KOPT-K1 (cell line): ENCODE results near the gene SLC8A1.

ENCODE experiments used
- H3K27ac ChIP-seq: fragments of 200-600 bp; sonication (generic); 2 replicates; pipeline ENCODE4 v1.5.1; 2016; ENCODE audit warnings: antibody characterized with exemption, mild to moderate bottlenecking, low read depth, low read length; ENCODE audit not compliant: poor library complexity, severe bottlenecking
- H3K36me3 ChIP-seq: fragments of 200-600 bp; sonication (generic); 2 replicates; pipeline ENCODE4 v1.5.1; 2017; ENCODE audit warnings: antibody characterized with exemption, mild to moderate bottlenecking, low read length, moderate library complexity; ENCODE audit not compliant: insufficient read depth
- H3K9me3 ChIP-seq: fragments of 200-600 bp; sonication (generic); 2 replicates; pipeline ENCODE4 v1.5.1; 2017; ENCODE audit warnings: antibody characterized with exemption, low read length, mild to moderate bottlenecking; ENCODE audit not compliant: insufficient read depth, poor library complexity, severe bottlenecking

SLC8A1 gene

GRCh38 chr2:40048506-40048905 is 403.4 kb downstream of the SLC8A1 start:
- Histone ChIP-seq H3K9me3 (no peaks in the 10 kb centered on the region), H3K36me3 (no peaks in the 10 kb centered on the region), H3K27ac (no peak overlapping the region)

GRCh38 chr2:40047406-40047805 is 404.5 kb downstream of the SLC8A1 start:
- H3K9me3 ChIP-seq: no peaks in the 10 kb centered on the region
- H3K27ac ChIP-seq: no peak overlapping the region
- H3K36me3 ChIP-seq: no peaks in the 10 kb centered on the region
